Measurements from ENCODE around the gene ZMAT5.

The ZMAT5 gene

GRCh38 chr22:29690476-29690875 is 76.3 kb downstream of the ZMAT5 start (continued):
- TF ChIP-seq PRDM2 (tag by site-specific recombination; IDR thresholded peaks at IDR 0.05; ENCODE audit: borderline replicate concordance), result no peak
- TF ChIP-seq ZSCAN4 (tag by site-specific recombination; IDR thresholded peaks at IDR 0.05), result no peak
- TF ChIP-seq INSM2 (tag by site-specific recombination; IDR thresholded peaks at IDR 0.05), result no peak

- no peak overlapping the region for H3K4me3 ChIP-seq (ENCODE audit: low read depth, low read length)
- H3K27ac ChIP-seq (ENCODE audit: extremely low read depth, low read depth, low read length), result no peak overlapping the region
- peaks cover 4% of the 10 kb centered on the region; the same call in 1 of the 2 replicates for H3K4me1 ChIP-seq (ENCODE audit: control insufficient read depth, insufficient read depth, low read length)
- H3K36me3 ChIP-seq (ENCODE audit: control insufficient read depth in 2 of 2, insufficient read depth in 1 of 2, low read length in 2 of 2), result peaks cover 6 to 73% of the 10 kb centered on the region in 2 experiments; a peak in 2 of 3 replicates
- no peaks in the 10 kb centered on the region for H3K9me3 ChIP-seq (ENCODE audit: control insufficient read depth, insufficient read depth, low read depth, low read length)
- CTCF ChIA-PET, result interaction anchor here (0.6 to 4.0 kb wide), 36 partner anchors 10 to 566 kb away, joined by 3 to 43 read pairs (median 5); no protein-coding TSS in a partner anchor
- POLR2A ChIA-PET, result interaction anchor here (1.7 kb wide), 1 partner anchor 12 kb away, joined by 7 read pairs; no protein-coding TSS in a partner anchor
- TF ChIP-seq TCF7L2 (IDR thresholded peaks at IDR 0.05; ENCODE audit: borderline replicate concordance, low read depth, low read length) (no peak), ZNF660 (tag by site-specific recombination; IDR thresholded peaks at IDR 0.05) (peak; percentile 69; the same call in 1 of the 2 replicates), PATZ1 (tag by site-specific recombination; IDR thresholded peaks at IDR 0.05) (no peak), ZNF114 (tag by site-specific recombination; IDR thresholded peaks at IDR 0.05) (no peak), ZXDB (tag by site-specific recombination; IDR thresholded peaks at IDR 0.05) (no peak), ZNF639 (tag by site-specific recombination; IDR thresholded peaks at IDR 0.05) (no peak), ZNF658 (tag by site-specific recombination; IDR thresholded peaks at IDR 0.05) (no peak), ZNF350 (tag by site-specific recombination; IDR thresholded peaks at IDR 0.05) (no peak), CTCF (tag by site-specific recombination; IDR thresholded peaks at IDR 0.05) (peak; percentile 89), BCL6B (tag by site-specific recombination; IDR thresholded peaks at IDR 0.05) (no peak), GLI2 (tag by site-specific recombination; IDR thresholded peaks at IDR 0.05; ENCODE audit: borderline replicate concordance, low read depth) (no peak), ZNF510 (tag by site-specific recombination; IDR thresholded peaks at IDR 0.05; ENCODE audit: insufficient replicate concordance) (no peak), ZBTB10 (tag by site-specific recombination; IDR thresholded peaks at IDR 0.05) (no peak), ZIC2 (tag by site-specific recombination; IDR thresholded peaks at IDR 0.05) (peak; percentile 68)
Measured at GRCh38 chr22:29689880-29690213, 77.0 kb downstream of the ZMAT5 start.

All from HEK293 (cell line).